KMS-11 (cell line): ENCODE measurements around the gene TAS2R30.

Source experiments
- H2AFZ ChIP-seq: fragments of 200-600 bp; sonication (generic); 2 replicates; pipeline ENCODE4 v1.6.1; 2016; ENCODE audit warnings: antibody characterized with exemption, mixed run types, low read depth
- H3K27ac ChIP-seq: fragments of 200-600 bp; sonication (generic); 2 replicates; pipeline ENCODE4 v1.6.1; 2016; ENCODE audit warnings: mild to moderate bottlenecking, mixed run types
- H3K27me3 ChIP-seq: fragments of 200-600 bp; sonication (generic); 2 replicates; pipeline ENCODE4 v1.6.1; 2017; ENCODE audit warnings: mild to moderate bottlenecking, low read depth, mixed run types, moderate library complexity; ENCODE audit not compliant: insufficient read depth
- H3K36me3 ChIP-seq: fragments of 200-600 bp; sonication (generic); 2 replicates; pipeline ENCODE4 v1.6.1; 2017; ENCODE audit warnings: mild to moderate bottlenecking, mixed run types; ENCODE audit not compliant: insufficient read depth
- H3K4me1 ChIP-seq: fragments of 200-600 bp; sonication (generic); 2 replicates; pipeline ENCODE4 v1.6.1; 2016; ENCODE audit warnings: mild to moderate bottlenecking, low read depth, mixed run types; ENCODE audit not compliant: poor library complexity, severe bottlenecking
- H3K4me2 ChIP-seq: fragments of 200-600 bp; sonication (generic); 2 replicates; pipeline ENCODE4 v1.7.0; 2016; ENCODE audit warnings: mild to moderate bottlenecking, mixed run types
- H3K4me3 ChIP-seq: fragments of 200-600 bp; sonication (generic); IDR thresholded peaks from 2 replicates; pipeline ENCODE4 v1.6.1; 2017; ENCODE audit warnings: low read depth, low read length, mixed read lengths; ENCODE audit not compliant: insufficient read depth
- H3K79me2 ChIP-seq: fragments of 200-600 bp; sonication (generic); 2 replicates; pipeline ENCODE4 v1.6.1; 2016; ENCODE audit warnings: low read depth, mixed run types; ENCODE audit not compliant: insufficient read depth
- H3K9ac ChIP-seq: fragments of 200-600 bp; sonication (generic); 2 replicates; pipeline ENCODE4 v1.6.1; 2016; ENCODE audit warnings: mild to moderate bottlenecking, mixed run types
- H4K20me1 ChIP-seq: fragments of 200-600 bp; sonication (generic); 2 replicates; pipeline ENCODE4 v1.6.1; 2016; ENCODE audit warnings: mild to moderate bottlenecking, mixed run types; ENCODE audit not compliant: insufficient read depth
- TF ChIP-seq, protein P1 (sequence below): fragments of 200-600 bp; sonication (generic); conservative IDR thresholded peaks from 2 replicates; pipeline ENCODE4 v1.6.1; 2017; ENCODE audit warnings: low read depth, mild to moderate bottlenecking, antibody characterized with exemption, low read length, moderate library complexity, mixed read lengths

The TAS2R30 gene

DNA sequence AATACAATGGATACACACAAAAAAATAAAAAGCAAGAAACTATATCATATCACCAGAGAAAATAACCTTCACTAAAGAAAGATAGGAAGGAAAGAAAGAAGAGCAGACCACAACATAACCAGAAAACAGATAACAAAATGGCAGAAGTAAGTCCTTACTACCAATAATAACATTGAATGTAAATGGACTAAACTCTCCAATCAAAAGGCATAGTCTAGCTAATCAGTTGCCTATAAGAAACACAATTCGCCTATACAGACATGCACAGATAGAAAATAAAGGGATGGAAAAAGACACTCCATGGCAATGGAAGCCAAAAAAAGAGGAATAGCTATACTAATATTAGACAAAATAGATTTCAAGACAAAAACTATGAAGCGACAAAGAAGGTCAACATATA lies 8.9 kb upstream of the TAS2R30 start:
- Histone ChIP-seq H2AFZ (no peak overlapping the region), H3K36me3 (no peaks in the 10 kb centered on the region), H3K4me2 (no peak overlapping the region), H3K4me1 (no peaks in the 10 kb centered on the region), H3K27ac (no peak overlapping the region), H3K4me3 (no peak overlapping the region), H3K79me2 (peaks cover 3% of the 10 kb centered on the region; the same call in 1 of the 2 replicates), H3K9ac (no peak overlapping the region), H3K27me3 (no peaks in the 10 kb centered on the region), H4K20me1 (no peaks in the 10 kb centered on the region)
- TF ChIP-seq, protein P1, sequence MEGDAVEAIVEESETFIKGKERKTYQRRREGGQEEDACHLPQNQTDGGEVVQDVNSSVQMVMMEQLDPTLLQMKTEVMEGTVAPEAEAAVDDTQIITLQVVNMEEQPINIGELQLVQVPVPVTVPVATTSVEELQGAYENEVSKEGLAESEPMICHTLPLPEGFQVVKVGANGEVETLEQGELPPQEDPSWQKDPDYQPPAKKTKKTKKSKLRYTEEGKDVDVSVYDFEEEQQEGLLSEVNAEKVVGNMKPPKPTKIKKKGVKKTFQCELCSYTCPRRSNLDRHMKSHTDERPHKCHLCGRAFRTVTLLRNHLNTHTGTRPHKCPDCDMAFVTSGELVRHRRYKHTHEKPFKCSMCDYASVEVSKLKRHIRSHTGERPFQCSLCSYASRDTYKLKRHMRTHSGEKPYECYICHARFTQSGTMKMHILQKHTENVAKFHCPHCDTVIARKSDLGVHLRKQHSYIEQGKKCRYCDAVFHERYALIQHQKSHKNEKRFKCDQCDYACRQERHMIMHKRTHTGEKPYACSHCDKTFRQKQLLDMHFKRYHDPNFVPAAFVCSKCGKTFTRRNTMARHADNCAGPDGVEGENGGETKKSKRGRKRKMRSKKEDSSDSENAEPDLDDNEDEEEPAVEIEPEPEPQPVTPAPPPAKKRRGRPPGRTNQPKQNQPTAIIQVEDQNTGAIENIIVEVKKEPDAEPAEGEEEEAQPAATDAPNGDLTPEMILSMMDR, result no peak

DNA sequence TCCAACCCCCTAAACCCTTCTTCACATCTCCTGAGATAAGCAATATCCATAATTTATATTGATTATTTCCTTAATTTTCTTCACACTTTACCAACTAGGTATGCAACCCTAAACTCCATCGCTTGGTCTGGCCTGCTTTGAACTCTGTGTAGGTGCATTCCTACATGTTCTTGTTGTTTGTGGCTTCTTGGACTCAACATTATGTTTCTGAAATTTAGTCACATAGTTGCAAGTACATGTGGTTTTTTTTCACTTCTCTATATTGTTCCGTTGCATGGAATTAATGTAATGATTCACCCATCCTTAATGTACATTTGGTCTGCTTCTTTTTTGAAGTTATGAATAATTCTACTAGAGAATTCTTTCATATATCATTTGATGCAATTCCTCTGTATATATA lies 1.6 kb upstream of the TAS2R30 start:
- H2AFZ ChIP-seq, result no peak overlapping the region
- TF ChIP-seq, protein P1, result no peak
- H3K9ac ChIP-seq, result no peak overlapping the region
- no peaks in the 10 kb centered on the region for H4K20me1 ChIP-seq
- no peaks in the 10 kb centered on the region for H3K27me3 ChIP-seq
- no peaks in the 10 kb centered on the region; the same call in 1 of the 2 replicates for H3K79me2 ChIP-seq
- no peaks in the 10 kb centered on the region for H3K4me1 ChIP-seq
- H3K4me3 ChIP-seq, result no peak overlapping the region
- no peak overlapping the region for H3K4me2 ChIP-seq
- no peaks in the 10 kb centered on the region for H3K36me3 ChIP-seq
- H3K27ac ChIP-seq, result no peak overlapping the region

DNA sequence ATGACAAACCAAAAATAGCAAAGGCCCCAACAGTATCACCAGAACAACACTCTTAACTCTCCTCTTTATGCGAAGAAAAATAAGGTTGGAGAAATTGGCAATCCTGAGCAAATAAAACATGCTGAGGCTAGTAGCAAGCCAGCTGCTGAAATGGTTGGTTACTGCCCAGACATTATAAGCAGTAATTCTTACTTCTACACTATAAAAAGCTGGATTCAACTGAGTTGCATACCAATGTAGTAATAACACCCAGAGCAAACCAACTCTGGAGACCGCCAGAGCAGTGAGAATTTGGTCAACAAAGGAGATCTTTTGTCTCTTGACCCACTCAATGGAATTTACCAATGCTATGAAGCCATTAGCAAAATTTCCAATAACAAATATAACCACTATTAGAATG lies 628 bp downstream of the TAS2R30 start:
- Histone ChIP-seq H3K36me3 (no peaks in the 10 kb centered on the region), H3K4me2 (no peak overlapping the region), H3K9ac (no peak overlapping the region), H3K4me3 (no peak overlapping the region), H3K79me2 (no peaks in the 10 kb centered on the region; the same call in 1 of the 2 replicates), H2AFZ (no peak overlapping the region), H4K20me1 (no peaks in the 10 kb centered on the region), H3K27me3 (no peaks in the 10 kb centered on the region), H3K4me1 (no peaks in the 10 kb centered on the region), H3K27ac (no peak overlapping the region)
- TF ChIP-seq, protein P1, result no peak

DNA sequence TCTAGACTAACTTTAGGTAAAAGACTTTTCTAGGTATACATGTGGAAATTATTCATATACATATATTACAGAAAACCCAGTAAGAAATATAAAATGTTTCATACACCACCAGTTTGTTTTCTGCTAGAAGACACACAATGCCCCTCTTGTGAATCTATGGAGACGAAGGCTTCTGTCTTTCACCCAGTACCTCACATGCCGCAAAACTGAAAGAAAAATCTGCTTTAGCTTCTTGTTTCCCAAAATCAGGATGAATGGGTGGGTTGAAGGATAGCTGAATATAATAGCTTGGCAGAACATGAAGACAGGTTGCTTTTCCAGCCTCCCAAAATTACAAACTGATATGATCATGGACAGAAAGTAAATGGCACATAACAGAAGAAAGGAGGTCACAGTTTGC lies 1.3 kb downstream of the TAS2R30 start:
- no peak overlapping the region for H2AFZ ChIP-seq
- TF ChIP-seq, protein P1, result no peak
- H3K4me1 ChIP-seq, result no peaks in the 10 kb centered on the region
- H3K9ac ChIP-seq, result no peak overlapping the region
- no peak overlapping the region for H3K27ac ChIP-seq
- no peak overlapping the region for H3K4me2 ChIP-seq
- H3K4me3 ChIP-seq, result no peak overlapping the region
- no peaks in the 10 kb centered on the region for H3K36me3 ChIP-seq
- no peaks in the 10 kb centered on the region for H4K20me1 ChIP-seq
- no peaks in the 10 kb centered on the region for H3K27me3 ChIP-seq
- no peaks in the 10 kb centered on the region; the same call in 1 of the 2 replicates for H3K79me2 ChIP-seq
